ENCODE data around the gene OR9Q2.

GRCh38 chr11:58164389-58164788 lies 24.5 kb upstream of the OR9Q2 start:
- TF ChIP-seq, protein P1, sequence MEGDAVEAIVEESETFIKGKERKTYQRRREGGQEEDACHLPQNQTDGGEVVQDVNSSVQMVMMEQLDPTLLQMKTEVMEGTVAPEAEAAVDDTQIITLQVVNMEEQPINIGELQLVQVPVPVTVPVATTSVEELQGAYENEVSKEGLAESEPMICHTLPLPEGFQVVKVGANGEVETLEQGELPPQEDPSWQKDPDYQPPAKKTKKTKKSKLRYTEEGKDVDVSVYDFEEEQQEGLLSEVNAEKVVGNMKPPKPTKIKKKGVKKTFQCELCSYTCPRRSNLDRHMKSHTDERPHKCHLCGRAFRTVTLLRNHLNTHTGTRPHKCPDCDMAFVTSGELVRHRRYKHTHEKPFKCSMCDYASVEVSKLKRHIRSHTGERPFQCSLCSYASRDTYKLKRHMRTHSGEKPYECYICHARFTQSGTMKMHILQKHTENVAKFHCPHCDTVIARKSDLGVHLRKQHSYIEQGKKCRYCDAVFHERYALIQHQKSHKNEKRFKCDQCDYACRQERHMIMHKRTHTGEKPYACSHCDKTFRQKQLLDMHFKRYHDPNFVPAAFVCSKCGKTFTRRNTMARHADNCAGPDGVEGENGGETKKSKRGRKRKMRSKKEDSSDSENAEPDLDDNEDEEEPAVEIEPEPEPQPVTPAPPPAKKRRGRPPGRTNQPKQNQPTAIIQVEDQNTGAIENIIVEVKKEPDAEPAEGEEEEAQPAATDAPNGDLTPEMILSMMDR (IDR thresholded peaks at IDR 0.05), result no peak
- TF ChIP-seq POLR2A (IDR thresholded peaks at IDR 0.05) (no peak), EP300 (IDR thresholded peaks at IDR 0.05) (no peak)
